ENCODE results near the gene CTNNA2.

The CTNNA2 gene

DNA sequence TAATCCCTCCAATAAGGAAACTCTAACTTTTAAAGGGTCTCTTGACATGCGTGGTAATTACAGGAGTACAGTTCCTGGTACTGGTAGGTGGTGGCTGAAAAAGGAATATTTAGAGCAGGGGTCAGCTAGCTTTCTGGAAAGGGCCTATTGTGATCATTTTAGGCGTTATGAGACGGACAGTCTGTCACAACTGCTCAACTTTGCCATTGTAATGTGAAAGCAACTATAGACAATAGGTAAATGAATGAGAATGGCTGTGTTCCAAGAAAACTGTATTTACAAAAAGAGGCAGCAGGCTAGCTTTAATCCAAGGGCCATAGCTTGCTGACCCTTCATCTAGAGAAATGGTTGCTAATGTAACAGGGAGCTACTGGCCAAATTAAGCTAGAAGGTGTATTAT is 969.4 kb downstream of the CTNNA2 start:
- no peaks in the 10 kb centered on the region for H3K4me1 ChIP-seq
- H3K27me3 ChIP-seq (ENCODE audit: control insufficient read depth, insufficient read depth, low read length), result no peaks in the 10 kb centered on the region
- no peak overlapping the region for H3K9ac ChIP-seq
- TF ChIP-seq, protein P1, sequence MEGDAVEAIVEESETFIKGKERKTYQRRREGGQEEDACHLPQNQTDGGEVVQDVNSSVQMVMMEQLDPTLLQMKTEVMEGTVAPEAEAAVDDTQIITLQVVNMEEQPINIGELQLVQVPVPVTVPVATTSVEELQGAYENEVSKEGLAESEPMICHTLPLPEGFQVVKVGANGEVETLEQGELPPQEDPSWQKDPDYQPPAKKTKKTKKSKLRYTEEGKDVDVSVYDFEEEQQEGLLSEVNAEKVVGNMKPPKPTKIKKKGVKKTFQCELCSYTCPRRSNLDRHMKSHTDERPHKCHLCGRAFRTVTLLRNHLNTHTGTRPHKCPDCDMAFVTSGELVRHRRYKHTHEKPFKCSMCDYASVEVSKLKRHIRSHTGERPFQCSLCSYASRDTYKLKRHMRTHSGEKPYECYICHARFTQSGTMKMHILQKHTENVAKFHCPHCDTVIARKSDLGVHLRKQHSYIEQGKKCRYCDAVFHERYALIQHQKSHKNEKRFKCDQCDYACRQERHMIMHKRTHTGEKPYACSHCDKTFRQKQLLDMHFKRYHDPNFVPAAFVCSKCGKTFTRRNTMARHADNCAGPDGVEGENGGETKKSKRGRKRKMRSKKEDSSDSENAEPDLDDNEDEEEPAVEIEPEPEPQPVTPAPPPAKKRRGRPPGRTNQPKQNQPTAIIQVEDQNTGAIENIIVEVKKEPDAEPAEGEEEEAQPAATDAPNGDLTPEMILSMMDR (IDR thresholded peaks at IDR 0.05), result no peak
- no peak overlapping the region for H3K4me2 ChIP-seq (ENCODE audit: low read length)
- H3K27ac ChIP-seq, result no peak overlapping the region
- no peaks in the 10 kb centered on the region for H3K79me2 ChIP-seq
- H2AFZ ChIP-seq, result no peak overlapping the region
- H3K9me3 ChIP-seq (ENCODE audit: control insufficient read depth, low read length), result no peaks in the 10 kb centered on the region
- H3K4me3 ChIP-seq (ENCODE audit: low read depth, low read length), result no peak overlapping the region
- H3K36me3 ChIP-seq (ENCODE audit: control insufficient read depth, insufficient read depth, low read length), result no peaks in the 10 kb centered on the region

DNA sequence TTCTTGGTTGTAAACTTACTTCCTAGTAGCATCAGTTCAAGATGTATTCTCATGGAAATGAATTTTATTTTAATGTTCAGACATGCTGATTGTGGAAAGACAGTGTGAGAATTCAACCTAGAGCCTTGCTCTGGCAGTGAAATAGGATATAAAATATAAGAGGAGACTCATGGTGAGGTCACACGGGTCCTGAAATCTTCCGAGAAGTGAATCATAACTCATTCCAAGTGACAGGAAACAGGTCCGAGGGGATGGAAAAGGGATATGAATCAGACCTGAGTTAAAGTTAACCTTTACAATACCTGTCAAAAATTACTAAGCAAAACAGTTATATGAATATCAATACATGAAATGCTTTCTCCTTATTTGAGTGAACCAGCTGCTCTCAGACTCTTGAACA is 976.9 kb downstream of the CTNNA2 start:
- no peak overlapping the region for H3K4me3 ChIP-seq (ENCODE audit: low read depth, low read length)
- no peak overlapping the region for H3K9ac ChIP-seq
- no peaks in the 10 kb centered on the region for H3K79me2 ChIP-seq
- no peaks in the 10 kb centered on the region for H3K9me3 ChIP-seq (ENCODE audit: control insufficient read depth, low read length)
- H3K4me2 ChIP-seq (ENCODE audit: low read length), result no peak overlapping the region
- no peaks in the 10 kb centered on the region for H3K36me3 ChIP-seq (ENCODE audit: control insufficient read depth, insufficient read depth, low read length)
- H3K27me3 ChIP-seq (ENCODE audit: control insufficient read depth, insufficient read depth, low read length), result no peaks in the 10 kb centered on the region
- no peak overlapping the region for H2AFZ ChIP-seq
- TF ChIP-seq, protein P1 (IDR thresholded peaks at IDR 0.05), result no peak
- no peak overlapping the region for H3K27ac ChIP-seq
- H3K4me1 ChIP-seq, result no peaks in the 10 kb centered on the region

DNA sequence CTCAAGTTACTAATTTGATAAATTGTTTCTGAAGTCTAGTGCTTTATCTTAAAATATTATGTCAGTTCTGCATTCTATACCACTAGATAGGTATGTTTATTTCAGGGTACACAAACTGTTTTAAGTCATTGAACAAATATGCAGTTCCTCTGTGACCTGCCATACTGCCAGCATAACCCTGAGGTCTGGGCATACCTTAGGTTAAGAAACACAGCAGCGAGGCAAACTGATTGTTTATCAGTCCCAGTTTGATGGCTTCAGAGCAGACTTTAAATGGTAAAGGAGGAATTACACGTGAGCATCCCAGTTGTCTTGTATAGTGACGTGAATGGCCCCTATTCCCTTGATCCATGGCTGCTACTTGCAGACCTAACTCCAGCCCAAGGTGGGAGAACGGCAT is 978.1 kb downstream of the CTNNA2 start:
- H3K4me2 ChIP-seq (ENCODE audit: low read length), result no peak overlapping the region
- H3K27me3 ChIP-seq (ENCODE audit: control insufficient read depth, insufficient read depth, low read length), result no peaks in the 10 kb centered on the region
- no peak overlapping the region for H3K4me3 ChIP-seq (ENCODE audit: low read depth, low read length)
- TF ChIP-seq, protein P1 (IDR thresholded peaks at IDR 0.05), result no peak
- H3K9ac ChIP-seq, result no peak overlapping the region
- no peaks in the 10 kb centered on the region for H3K4me1 ChIP-seq
- H3K27ac ChIP-seq, result no peak overlapping the region
- no peak overlapping the region for H2AFZ ChIP-seq
- H3K79me2 ChIP-seq, result no peaks in the 10 kb centered on the region
- no peaks in the 10 kb centered on the region for H3K9me3 ChIP-seq (ENCODE audit: control insufficient read depth, low read length)
- no peaks in the 10 kb centered on the region for H3K36me3 ChIP-seq (ENCODE audit: control insufficient read depth, insufficient read depth, low read length)

DNA sequence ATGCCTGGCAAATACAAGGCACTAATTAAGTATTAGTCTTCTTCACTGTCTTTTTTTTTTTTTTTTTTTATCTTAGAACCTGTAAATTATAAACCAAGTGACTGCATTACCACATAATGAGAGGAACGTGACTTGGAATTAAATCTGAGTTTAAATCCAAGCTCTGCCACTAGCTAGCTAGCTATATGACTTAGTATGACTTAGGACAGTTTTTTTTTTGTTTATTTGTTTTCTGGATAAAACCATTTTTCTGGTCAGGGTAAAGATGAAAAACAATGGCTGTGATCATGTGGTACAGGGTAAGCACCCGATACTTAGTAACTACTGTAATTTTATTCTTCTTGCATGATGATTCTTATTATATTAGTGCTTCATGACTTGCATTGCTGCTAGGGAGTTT is 983.5 kb downstream of the CTNNA2 start:
- no peaks in the 10 kb centered on the region for H3K4me1 ChIP-seq
- H3K27ac ChIP-seq, result no peak overlapping the region
- no peak overlapping the region for H3K4me2 ChIP-seq (ENCODE audit: low read length)
- TF ChIP-seq, protein P1 (IDR thresholded peaks at IDR 0.05), result no peak
- no peak overlapping the region for H2AFZ ChIP-seq
- no peak overlapping the region for H3K9ac ChIP-seq
- H3K36me3 ChIP-seq (ENCODE audit: control insufficient read depth, insufficient read depth, low read length), result no peaks in the 10 kb centered on the region
- H3K27me3 ChIP-seq (ENCODE audit: control insufficient read depth, insufficient read depth, low read length), result no peaks in the 10 kb centered on the region
- no peaks in the 10 kb centered on the region for H3K79me2 ChIP-seq
- H3K9me3 ChIP-seq (ENCODE audit: control insufficient read depth, low read length), result no peaks in the 10 kb centered on the region
- no peak overlapping the region for H3K4me3 ChIP-seq (ENCODE audit: low read depth, low read length)

DNA sequence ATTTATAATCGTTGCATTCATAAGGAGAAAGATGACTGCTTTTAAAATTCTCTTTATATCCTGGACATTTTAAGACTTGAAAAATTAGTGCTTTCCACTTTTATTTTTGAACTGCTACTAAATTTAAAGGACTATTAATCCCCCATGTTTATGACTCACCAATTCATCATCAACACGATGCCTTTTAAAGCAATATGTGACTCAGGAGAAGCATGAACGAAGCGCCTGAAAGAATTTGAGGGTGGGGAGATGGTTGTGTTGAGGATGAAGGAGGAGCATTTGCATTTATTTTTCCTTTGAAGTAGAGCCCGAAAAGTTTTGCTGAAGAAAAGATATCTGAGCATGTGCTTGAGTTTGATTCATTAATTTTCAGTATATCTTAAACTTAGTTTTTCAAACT is 983.9 kb downstream of the CTNNA2 start:
- Histone ChIP-seq H3K4me3 (ENCODE audit: low read depth, low read length) (no peak overlapping the region), H2AFZ (no peak overlapping the region), H3K36me3 (ENCODE audit: control insufficient read depth, insufficient read depth, low read length) (no peaks in the 10 kb centered on the region), H3K27ac (no peak overlapping the region), H3K4me2 (ENCODE audit: low read length) (no peak overlapping the region), H3K4me1 (no peaks in the 10 kb centered on the region), H3K79me2 (no peaks in the 10 kb centered on the region), H3K27me3 (ENCODE audit: control insufficient read depth, insufficient read depth, low read length) (no peaks in the 10 kb centered on the region), H3K9me3 (ENCODE audit: control insufficient read depth, low read length) (no peaks in the 10 kb centered on the region), H3K9ac (no peak overlapping the region)
- TF ChIP-seq, protein P1 (IDR thresholded peaks at IDR 0.05), result no peak

All from parathyroid adenoma (tissue), 2 donors.